Esophagus squamous epithelium (tissue), 5 donors: ENCODE results near the gene MTRFR. TPM values are rescaled to one million over a fixed set of nuclear protein-coding genes. Genes with fewer than 3 reads are reported as not detected.

Source experiments
- DNase-seq: peaks from one replicate; lab custom pipeline; 2025; lab: John Stamatoyannopoulos, UW
- H3K27ac ChIP-seq, 4 donors: fragments of 200-600 bp; sonication (generic); one replicate each; pipeline ENCODE4 v1.5.1; 2016 to 2019; ENCODE audit warnings: mild to moderate bottlenecking in 1 of 4
- H3K27me3 ChIP-seq, 4 donors: fragments of 200-600 bp; sonication (generic); 1 replicate in 3 of 4; 2 replicates in 1 of 4; pipeline versions ENCODE4 v1.5.1 to v1.6.0; 2017 to 2021; ENCODE audit warnings: antibody characterized with exemption in 1 of 4
- H3K36me3 ChIP-seq, 3 donors: fragments of 200-600 bp; sonication (generic); one replicate each; pipeline ENCODE4 v1.5.1; 2016 to 2019
- H3K4me1 ChIP-seq, 3 donors: fragments of 200-600 bp; sonication (generic); one replicate each; pipeline ENCODE4 v1.5.1; 2017 to 2019
- H3K4me3 ChIP-seq, 4 donors: fragments of 200-600 bp; sonication (generic); 1 replicate in 3 of 4; 2 replicates in 1 of 4; pipeline ENCODE4 v1.5.1; 2016 to 2019; ENCODE audit warnings: mild to moderate bottlenecking in 2 of 4, moderate library complexity in 1 of 4
- H3K9me3 ChIP-seq, 3 donors: fragments of 200-600 bp; sonication (generic); one replicate each; pipeline ENCODE4 v1.5.1; 2016 to 2019
- CTCF ChIP-seq, 6 experiments: fragments of 450-650 bp in 4 of 6; fragments of 200-600 bp in 2 of 6; sonication (generic) in 2 of 6; IDR thresholded peaks; one replicate each; pipeline ENCODE4 v1.5.1; 2016 to 2019; ENCODE audit warnings: antibody characterized with exemption in 6 of 6, mild to moderate bottlenecking in 4 of 6, moderate library complexity in 4 of 6
- POLR2A ChIP-seq, 4 donors: fragments of 450-650 bp; IDR thresholded peaks; one replicate each; pipeline ENCODE4 v1.6.1; 2017; ENCODE audit warnings: antibody characterized with exemption in 4 of 4, mild to moderate bottlenecking in 4 of 4, moderate library complexity in 3 of 4
- WGBS, 2 donors: methylation state at CpG; one replicate each; pipeline ENCODE4 v1.1.5; 2018; 5-methylcytosine and 5-hydroxymethylcytosine counted together
- intact Hi-C: fragments of 100-400 bp; cut with DNase I; formaldehyde crosslinking; loops from one replicate; pipeline ENCODE4 v1.15.0; 2022
- small RNA-seq, 4 donors: library from RNA; depleted of rRNA; stranded (forward); fragments of <200 nt; gene quantifications; one replicate each; pipeline ENCODE3, GENCODE V24; 2016
- total RNA-seq, 4 donors: library from RNA; depleted of rRNA; stranded (reverse); fragments of >200 nt; gene quantifications; one replicate each; pipeline ENCODE4 v1.1.0, GENCODE V29; 2016
- donor health status: DM: yes; HTN: yes; CAD: no.

The MTRFR gene
- total RNA-seq, 4 donors from 2014 or later: 5.3 to 11.4 (median 7.2) TPM

GRCh38 chr12:123293178-123293760 lies 60.0 kb downstream of the MTRFR start:
- Histone ChIP-seq H3K27ac (no peak overlapping the region), H3K27me3 (no peaks in the 10 kb centered on the region), H3K4me1 (no peaks in the 10 kb centered on the region), H3K9me3 (no peaks in the 10 kb centered on the region), H3K4me3 (no peak overlapping the region), H3K36me3 (peaks cover 0 to 92% (median 34%) of the 10 kb centered on the region in 3 donors)
- no peak for DNase-seq
- intact Hi-C loops: no loop called here
- TF ChIP-seq POLR2A (IDR thresholded peaks at IDR 0.05): no peak
- no peak for TF ChIP-seq CTCF (IDR thresholded peaks at IDR 0.05)
- WGBS, 2 donors: 88 to 90% methylated on average over 9 of the region's 9 CpGs

- DNase-seq: no peak
- WGBS, 2 donors: 77 to 83% methylated on average over 3 of the region's 3 CpGs
- no peaks in the 10 kb centered on the region for H3K27me3 ChIP-seq
- TF ChIP-seq POLR2A (IDR thresholded peaks at IDR 0.05): no peak
- TF ChIP-seq CTCF (IDR thresholded peaks at IDR 0.05): no peak
- H3K4me3 ChIP-seq: no peak overlapping the region
- peaks cover 10 to 99% (median 23%) of the 10 kb centered on the region in 3 donors for H3K36me3 ChIP-seq
- H3K27ac ChIP-seq: no peak overlapping the region
- no peaks in the 10 kb centered on the region for H3K4me1 ChIP-seq
- no peaks in the 10 kb centered on the region for H3K9me3 ChIP-seq
- intact Hi-C loops: no loop called here
Observed at GRCh38 chr12:123305136-123305535, 71.9 kb downstream of the MTRFR start.

- Histone ChIP-seq H3K4me1 (no peaks in the 10 kb centered on the region), H3K27me3 (no peaks in the 10 kb centered on the region), H3K9me3 (no peaks in the 10 kb centered on the region), H3K27ac (no peak overlapping the region), H3K36me3 (peaks cover 13 to 99% (median 26%) of the 10 kb centered on the region in 3 donors), H3K4me3 (no peak overlapping the region)
- intact Hi-C loops: no loop called here
- DNase-seq: no peak
- WGBS, 2 donors: 92% methylated on average over 3 of the region's 3 CpGs
- TF ChIP-seq POLR2A (IDR thresholded peaks at IDR 0.05) (no peak), CTCF (IDR thresholded peaks at IDR 0.05) (no peak)
Observed at GRCh38 chr12:123306200-123306599, 73.0 kb downstream of the MTRFR start.

Small RNAs within 50 kb of the gene (small RNA-seq; reads per million reads assigned to genes)
- gene RNA5SP375: 0 to 0.89 (median 0.38) reads per million in 4 donors

Other genes starting within 250 kb of the MTRFR start
- 1 to 10 TPM; 4.2 to 9.1 (median 8.2) TPM for gene PITPNM2, start 82.3 kb upstream of the MTRFR start, total RNA-seq
- gene MPHOSPH9, start 295 bp upstream of the MTRFR start, total RNA-seq: 10 to 100 TPM; 17.0 to 43.8 (median 22.1) TPM
- 100 to 1,000 TPM in 3 of 4 donors, 10 to 100 TPM in 1; 82.0 to 174 (median 116) TPM for gene CDK2AP1, start 38.4 kb downstream of the MTRFR start, total RNA-seq
- gene SBNO1, start 131.4 kb downstream of the MTRFR start, total RNA-seq: 10 to 100 TPM; 16.8 to 26.1 (median 23.0) TPM
- 10 to 100 TPM; 54.8 to 69.1 (median 68.4) TPM for gene KMT5A, start 150.7 kb downstream of the MTRFR start, total RNA-seq
- 1 to 10 TPM; 1.3 to 5.7 (median 3.7) TPM for gene RILPL2, start 203.2 kb downstream of the MTRFR start, total RNA-seq
- 10 to 100 TPM; 12.3 to 21.6 (median 13.7) TPM for gene SNRNP35, start 224.7 kb downstream of the MTRFR start, total RNA-seq